NCI-H2107 (cell line): ENCODE data around the gene LRRC15.

Experiments
- DNase-seq: peaks from one replicate; lab custom pipeline; 2025; lab: John Stamatoyannopoulos, UW

The LRRC15 gene

DNA sequence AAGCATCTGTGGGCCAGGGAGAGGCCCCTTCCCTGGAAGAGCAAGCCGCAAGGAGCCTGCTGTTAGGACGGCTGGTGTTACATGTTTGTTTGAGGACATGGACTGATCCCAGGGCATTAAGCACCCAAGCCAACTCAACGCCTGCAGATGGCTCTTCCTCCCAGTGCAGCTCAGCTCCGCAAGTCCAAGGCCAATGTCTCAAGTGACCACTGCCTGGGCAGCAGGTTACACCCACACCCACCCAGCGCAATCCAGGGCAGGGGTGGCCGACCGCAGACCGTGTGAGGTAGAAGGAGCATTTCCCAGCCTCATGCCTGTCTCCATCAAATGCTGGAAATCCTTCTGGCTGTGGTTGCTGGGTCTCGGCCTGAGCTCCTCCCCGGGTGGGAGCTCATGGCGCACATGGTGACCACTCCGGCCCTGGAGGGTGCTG lies 15.0 kb upstream of the LRRC15 start:
- no peak for DNase-seq

GRCh38 chr3:194384156-194384555 lies 14.6 kb upstream of the LRRC15 start:
- DNase-seq = no peak

- no peak for DNase-seq
These were observed 13.9 kb upstream of the LRRC15 start for GRCh38 chr3:194383276-194383940.

DNA sequence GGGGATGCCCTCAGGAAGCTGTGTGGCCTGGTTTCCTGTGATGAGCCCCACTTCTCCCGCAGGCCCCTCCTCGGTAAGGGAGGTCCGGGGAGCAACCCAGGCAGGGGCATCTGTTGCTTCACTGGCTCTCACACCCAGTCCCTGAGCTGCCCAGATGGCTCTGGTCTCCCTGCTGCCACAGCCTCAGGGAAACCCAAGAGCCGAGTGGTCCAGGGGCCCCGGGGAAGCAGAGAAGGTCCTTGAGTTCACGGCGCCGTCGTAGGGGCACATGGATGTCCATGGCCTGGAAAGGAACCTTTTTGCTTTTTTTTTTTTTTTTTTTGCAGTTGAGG lies 13.3 kb upstream of the LRRC15 start:
- DNase-seq = no peak

DNA sequence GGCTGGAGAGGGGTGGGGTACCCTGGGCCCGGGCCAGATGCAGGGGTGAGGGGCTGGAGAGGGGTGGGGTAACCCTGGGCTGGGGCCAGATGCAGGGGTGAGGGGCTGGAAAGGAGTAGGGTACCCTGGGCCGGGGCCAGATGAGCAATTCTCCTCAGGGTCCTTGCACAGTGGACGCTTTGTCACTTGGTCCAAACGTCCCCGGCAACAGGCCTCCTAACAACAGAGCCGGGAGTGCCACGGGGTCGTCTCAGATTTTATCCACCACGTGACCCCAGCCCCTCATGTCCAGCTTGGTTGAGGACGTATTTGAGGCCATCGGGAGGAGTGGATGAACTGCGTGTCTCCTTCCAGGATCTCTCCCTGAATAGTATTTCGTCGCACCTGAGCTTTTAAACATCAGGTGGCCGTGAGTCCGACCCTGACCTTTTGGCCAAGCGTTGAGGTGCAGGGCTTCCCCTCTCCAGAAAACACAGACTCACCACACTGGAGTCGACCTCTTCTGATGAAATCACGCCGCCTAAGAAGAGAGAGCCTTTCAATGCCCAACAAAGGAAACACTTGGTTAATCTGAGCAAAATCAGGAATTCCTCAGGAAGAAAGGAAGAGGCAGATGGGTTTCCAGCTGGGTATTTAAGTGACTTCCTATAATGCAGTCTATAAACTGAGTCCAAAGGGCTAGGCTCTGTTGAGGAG lies 12.8 kb upstream of the LRRC15 start:
- DNase-seq = no peak

DNA sequence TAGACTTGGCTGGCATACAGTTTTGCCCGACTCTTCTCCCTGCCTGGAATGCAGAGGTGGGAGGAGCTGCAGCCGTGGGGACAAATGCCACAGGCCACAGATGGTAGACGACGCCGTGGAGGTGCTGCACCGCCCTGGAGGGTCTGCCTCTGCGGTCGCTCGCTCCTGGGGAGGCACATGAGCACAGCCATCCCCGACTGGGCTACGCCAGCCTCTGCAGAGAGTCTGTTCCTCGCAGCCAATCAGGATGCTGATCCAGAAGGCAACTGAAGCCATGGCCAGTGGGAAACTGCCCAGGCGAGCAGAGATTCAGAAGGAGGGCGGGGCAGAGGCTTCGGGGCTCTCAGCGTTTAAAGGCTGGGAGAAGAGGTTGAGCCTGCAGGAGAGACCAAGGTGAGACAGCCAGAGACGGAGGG lies 11.9 kb upstream of the LRRC15 start:
- no peak for DNase-seq

DNA sequence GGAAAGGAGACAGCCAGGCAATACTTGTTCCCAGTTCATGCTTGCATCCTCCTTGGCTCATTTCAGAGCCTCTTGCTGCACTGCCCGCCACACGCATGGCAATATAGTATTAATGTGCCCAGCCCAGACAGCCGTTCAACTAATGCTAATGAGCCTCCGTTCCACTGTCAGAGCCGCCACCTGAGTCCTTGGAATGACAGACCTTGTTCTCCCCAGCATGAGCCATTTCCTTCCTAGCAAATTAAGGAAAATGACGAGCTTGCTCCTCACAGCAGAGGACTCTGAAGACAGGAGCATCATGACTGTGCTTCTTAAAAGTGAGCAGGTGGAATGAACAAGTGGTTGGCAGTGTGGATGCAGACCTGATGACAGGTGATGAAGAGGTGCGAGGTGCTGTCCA lies 10.8 kb upstream of the LRRC15 start:
- no peak for DNase-seq

GRCh38 chr3:194379651-194380050 lies 10.1 kb upstream of the LRRC15 start:
- DNase-seq = no peak

- no peak for DNase-seq
These were observed 9.7 kb upstream of the LRRC15 start for GRCh38 chr3:194379231-194379630.

- no peak for DNase-seq
These were observed 8.2 kb upstream of the LRRC15 start for GRCh38 chr3:194377708-194378107.

- DNase-seq = no peak
These were observed 6.7 kb upstream of the LRRC15 start for GRCh38 chr3:194376241-194376560.

- peak; percentile 61 for DNase-seq
These were observed 6.1 kb upstream of the LRRC15 start for GRCh38 chr3:194375473-194376240.

DNA sequence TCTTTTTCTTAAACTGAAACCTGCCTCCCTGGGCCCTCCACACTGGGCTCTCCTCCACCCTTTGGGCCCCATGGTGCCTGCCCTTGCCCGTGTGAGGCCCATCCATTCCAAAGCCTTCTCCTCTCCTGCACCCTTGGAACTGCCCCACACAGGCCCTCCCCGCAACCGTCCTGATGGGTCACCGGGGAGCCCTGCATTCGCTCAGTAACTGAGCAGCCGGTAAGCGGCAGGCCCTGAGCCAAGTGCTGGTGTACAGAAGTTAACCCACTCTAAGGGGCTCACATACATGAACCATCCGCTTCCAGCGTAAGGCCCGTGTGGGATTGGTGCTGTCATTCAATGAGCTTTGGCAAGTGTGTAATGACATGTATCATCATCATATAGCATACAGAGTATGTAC lies 5.4 kb upstream of the LRRC15 start:
- DNase-seq = no peak

DNA sequence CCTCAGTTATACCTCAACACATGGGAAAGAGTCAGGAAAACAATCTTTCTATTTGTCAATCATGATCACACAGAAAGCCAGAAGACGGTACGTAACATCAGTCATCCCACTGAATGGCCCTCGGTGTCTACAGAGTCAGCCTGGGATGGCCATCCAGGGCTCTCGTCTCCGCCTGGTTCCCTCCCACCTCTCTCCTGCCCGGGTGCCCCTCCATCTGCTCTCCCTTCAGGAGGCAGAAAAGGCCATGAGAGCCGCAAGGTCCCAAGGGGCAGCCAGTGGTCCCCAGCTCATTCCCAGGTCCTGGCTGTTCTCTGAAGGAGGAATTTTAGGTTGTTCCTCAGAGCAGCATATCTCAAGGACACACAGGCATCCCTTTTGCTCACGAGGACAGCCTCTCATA lies 4.4 kb upstream of the LRRC15 start:
- no peak for DNase-seq

DNA sequence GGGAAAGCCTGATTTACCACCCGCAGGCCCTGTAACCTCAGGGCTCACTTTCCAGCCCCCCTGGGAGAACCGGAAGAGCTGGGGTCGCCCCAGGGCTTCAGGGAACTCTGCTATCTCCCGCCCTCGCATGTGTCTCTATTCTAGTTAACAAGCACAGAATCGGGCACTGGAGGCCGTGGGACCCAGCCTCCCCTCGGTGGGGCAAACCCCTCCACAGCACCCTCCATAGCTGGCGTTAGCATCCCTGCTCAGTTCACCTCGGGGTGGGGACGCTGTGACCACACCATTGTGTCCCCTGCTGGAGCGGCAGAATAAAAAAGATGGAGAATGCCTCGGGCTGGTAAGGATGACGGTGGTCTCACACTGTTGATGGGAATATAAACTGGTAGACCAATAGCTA lies 3.5 kb upstream of the LRRC15 start:
- DNase-seq = no peak

DNA sequence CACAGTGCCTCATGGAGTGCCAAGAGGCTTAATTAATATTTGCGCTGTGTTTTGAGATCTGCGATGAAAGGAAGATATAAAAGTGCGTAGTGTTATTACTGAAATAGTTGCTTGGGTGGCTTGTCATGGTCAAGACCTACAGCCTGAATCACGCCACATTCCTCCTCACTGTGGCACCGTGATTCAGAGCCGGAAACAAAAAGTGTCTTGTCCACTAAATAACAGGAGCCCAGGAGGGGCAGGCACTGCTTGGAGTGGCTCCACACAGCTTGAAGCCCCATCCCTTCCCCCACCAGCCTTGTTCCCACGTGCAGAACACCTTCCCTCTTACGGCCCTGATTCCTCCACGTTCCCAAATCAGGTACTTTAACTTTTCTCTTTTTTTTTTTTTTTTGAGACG lies 1.2 kb upstream of the LRRC15 start:
- DNase-seq = no peak

GRCh38 chr3:194368918-194369317 lies 625 bp downstream of the LRRC15 start:
- DNase-seq = no peak

- no peak for DNase-seq
These were observed 1.3 kb downstream of the LRRC15 start for GRCh38 chr3:194367992-194368841.

DNA sequence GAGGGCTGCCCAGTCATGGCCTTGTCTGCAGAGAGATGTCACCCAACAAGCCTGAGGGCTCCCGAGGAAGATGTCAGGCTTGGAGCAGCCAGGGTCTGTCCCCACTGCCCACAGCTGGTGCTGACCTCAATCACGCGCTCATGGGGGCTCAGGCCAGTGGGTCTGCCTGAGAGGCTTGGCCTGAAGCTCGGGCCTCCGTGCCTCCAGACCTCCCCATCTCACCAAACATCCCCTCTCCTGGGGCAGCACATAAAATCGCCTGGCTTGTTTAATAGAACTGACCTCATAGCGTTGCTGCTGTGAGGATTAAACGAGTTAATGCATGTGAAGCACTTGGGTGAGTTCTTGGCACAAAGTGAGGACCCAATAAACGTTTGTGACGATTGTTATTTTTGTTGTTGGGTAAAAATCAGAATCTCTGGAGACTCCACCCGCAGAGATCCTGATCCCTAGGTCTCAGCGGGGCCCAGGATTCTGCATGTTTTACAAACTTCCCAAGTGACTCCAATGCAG lies 3.5 kb downstream of the LRRC15 start:
- no peak for DNase-seq

DNA sequence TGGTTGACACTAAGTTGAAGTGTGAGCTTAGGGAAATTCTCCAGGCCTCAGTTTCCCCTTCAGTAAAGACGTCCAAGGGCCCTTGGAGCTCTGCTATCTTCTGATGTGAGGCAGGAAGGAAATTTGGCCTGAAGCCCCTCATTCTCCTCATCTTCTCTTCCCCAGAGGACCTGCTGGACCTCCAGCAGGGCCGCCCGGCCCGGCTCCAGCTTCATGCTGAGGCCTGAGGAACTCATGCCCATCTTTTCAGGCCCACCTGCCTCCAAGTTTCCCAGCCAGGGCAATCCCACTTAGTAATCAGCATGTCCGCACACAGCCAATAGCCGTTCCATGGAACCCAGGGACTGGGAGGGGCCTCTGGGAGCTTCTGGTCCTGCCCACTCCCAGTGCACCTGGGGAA lies 4.0 kb downstream of the LRRC15 start:
- DNase-seq = no peak

DNA sequence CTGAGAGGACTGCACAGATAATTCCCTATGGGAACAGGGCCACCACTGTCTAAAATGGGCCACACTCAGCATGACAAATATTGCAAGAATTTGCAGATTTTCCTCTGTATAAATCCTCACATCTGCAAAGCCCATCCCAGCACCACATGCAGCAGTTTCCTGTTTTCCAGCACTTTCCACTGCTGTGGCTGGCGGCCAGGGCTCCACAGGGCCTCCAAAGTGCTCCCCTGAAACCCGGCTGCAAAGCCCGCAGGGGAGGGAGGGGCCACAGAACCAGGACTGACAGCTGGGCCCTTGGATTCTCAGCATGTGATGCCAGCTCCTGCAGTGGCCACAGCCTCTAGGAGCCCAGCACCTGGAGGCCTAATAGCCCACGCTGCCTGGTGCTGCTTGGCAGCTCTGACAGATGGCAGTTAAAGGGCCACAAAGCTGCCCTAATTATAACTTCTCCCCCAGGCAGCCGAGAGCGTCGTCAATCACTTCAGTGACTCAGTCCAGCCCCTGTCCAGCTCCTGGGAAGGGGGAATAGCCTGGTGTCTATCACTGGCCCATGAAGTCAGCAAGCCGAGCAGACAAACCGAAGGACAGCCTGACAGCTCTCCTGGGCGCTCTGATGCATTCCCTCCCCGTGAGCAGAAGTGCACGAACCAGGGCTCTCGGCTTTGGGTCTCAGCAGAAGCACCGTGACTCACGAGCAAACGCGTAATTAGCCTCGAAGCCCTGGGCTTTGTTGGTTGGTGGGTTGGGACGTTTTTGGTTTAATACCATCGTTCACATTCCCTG lies 4.7 kb downstream of the LRRC15 start:
- DNase-seq = peak; percentile 88

- no peak for DNase-seq
These were observed 5.3 kb downstream of the LRRC15 start for GRCh38 chr3:194364314-194364651.
